Omental fat pad (tissue), 4 donors: Measurements from ENCODE around the gene MYOM3. TPM values are rescaled to one million over a fixed set of nuclear protein-coding genes. Genes with fewer than 3 reads are reported as not detected.

Experiments
- ATAC-seq: fragments of 150-250 bp; one replicate; pipeline ENCODE4 v1.9.1; 2016; ENCODE audit warnings: mild to moderate bottlenecking, moderate library complexity; ENCODE audit not compliant: low FRiP score
- DNase-seq: peaks from one replicate; pipeline ENCODE4 v3.0.0-alpha.2; 2019; ENCODE audit warnings: low spot score
- total RNA-seq, 4 donors: library from RNA; depleted of rRNA; stranded (reverse); fragments of >200 nt; gene quantifications; one replicate each; pipeline ENCODE4 v1.1.0, GENCODE V29; 2016
- TF ChIP-seq, protein P1 (sequence below), 3 donors: fragments of 450-650 bp; IDR thresholded peaks; one replicate each; pipeline ENCODE4 v1.5.1; 2016 to 2017; ENCODE audit warnings: antibody characterized with exemption in 3 of 3, mild to moderate bottlenecking in 3 of 3, moderate library complexity in 2 of 3

MYOM3 gene
- under 1 TPM; 0.13 to 0.79 (median 0.32) TPM for total RNA-seq

DNA sequence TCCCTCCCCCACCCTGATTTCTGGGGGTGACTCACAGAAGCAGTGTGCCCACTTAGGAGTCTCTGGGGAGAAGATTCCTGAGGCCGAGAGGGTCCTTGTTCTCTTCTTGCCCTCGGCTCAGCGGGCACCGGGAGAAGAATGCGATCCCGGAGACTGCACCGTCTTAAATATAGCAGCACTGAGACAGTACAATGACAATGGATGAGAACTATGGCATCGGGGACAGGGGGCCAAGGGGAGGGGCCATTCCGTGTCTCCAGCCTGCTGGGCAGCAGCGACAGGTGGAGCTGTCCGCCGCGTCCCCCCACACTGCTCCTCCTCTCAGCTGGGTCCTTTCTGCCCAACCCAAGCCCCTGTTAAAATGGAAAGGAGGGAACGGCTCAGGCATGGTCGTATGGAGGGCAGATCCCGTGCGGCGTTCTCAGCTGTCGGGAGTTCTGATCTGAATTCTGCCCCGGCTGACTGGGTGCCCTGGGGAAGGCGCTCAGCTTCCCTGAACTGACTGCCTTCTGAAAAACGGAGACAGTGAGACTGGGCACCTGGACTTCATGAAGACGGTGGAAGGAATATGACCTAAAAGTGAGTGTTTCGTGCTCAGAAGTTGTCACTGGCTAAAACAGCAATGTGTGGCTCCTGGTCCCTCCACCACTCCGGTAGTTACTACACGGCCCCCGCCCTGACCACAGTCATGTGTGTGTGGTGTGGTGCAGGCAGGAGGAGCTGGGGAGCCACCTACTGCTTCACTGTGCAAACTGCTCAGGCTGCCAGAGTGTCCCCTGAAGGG, at the start of gene MYOM3:
TSS of gene MYOM3 (minus strand) at position 140 of the 784 bp plus-strand sequence. CDS start 3,499 bp downstream, outside the sequence.
- TF ChIP-seq, protein P1, sequence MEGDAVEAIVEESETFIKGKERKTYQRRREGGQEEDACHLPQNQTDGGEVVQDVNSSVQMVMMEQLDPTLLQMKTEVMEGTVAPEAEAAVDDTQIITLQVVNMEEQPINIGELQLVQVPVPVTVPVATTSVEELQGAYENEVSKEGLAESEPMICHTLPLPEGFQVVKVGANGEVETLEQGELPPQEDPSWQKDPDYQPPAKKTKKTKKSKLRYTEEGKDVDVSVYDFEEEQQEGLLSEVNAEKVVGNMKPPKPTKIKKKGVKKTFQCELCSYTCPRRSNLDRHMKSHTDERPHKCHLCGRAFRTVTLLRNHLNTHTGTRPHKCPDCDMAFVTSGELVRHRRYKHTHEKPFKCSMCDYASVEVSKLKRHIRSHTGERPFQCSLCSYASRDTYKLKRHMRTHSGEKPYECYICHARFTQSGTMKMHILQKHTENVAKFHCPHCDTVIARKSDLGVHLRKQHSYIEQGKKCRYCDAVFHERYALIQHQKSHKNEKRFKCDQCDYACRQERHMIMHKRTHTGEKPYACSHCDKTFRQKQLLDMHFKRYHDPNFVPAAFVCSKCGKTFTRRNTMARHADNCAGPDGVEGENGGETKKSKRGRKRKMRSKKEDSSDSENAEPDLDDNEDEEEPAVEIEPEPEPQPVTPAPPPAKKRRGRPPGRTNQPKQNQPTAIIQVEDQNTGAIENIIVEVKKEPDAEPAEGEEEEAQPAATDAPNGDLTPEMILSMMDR (IDR thresholded peaks at IDR 0.05): no peak
- DNase-seq: no peak

DNA sequence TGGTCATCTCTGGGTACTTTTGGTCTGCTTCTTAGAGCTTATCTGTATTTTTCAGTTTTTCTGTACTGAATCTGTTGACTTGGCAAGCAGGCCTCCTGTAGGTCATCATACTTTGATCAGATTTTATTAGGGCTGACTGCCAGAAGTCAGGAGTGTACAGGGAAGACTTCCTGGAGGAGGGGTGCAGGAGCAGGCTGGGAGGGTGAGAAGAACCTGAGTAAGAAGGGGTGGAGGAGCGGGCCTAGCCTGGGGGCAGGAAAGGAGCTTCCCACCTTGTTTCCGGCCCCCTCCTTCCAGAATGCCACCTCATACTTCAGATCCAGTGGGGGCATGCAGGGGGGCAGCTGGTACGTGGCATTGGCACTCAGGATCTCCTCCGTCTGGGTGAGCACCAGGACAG, 49.3 kb upstream of the MYOM3 start:
- no peak for ATAC-seq
- no peak for DNase-seq
- TF ChIP-seq, protein P1 (IDR thresholded peaks at IDR 0.05): no peak

More for the DNA sequence above, at the start of gene MYOM3:
- peak; percentile 65 for ATAC-seq

DNA sequence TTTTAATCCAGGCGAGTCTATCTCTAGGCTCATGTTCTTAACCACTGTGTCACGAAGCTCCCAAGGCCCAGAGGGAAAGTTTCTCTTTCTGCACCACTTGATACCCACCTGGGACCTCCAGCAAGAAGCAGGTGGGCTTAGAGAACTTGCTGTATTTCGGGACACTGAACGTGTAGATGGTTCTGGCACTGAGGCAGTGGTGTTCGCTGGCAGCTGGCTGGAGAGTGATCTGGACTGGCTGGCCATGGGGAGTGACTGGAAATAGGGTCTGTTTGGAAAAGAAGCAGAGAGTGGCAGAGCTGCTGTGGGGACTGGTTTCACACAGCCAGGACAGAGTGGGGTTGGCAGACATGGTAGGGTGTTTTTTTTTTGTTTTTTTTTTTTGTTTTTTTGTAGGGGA, 47.4 kb upstream of the MYOM3 start:
- ATAC-seq: no peak
- DNase-seq: no peak
- TF ChIP-seq, protein P1 (IDR thresholded peaks at IDR 0.05): no peak

GRCh38 chr1:24157918-24158481, 46.1 kb upstream of the MYOM3 start:
- ATAC-seq (no peak), DNase-seq (no peak)

DNA sequence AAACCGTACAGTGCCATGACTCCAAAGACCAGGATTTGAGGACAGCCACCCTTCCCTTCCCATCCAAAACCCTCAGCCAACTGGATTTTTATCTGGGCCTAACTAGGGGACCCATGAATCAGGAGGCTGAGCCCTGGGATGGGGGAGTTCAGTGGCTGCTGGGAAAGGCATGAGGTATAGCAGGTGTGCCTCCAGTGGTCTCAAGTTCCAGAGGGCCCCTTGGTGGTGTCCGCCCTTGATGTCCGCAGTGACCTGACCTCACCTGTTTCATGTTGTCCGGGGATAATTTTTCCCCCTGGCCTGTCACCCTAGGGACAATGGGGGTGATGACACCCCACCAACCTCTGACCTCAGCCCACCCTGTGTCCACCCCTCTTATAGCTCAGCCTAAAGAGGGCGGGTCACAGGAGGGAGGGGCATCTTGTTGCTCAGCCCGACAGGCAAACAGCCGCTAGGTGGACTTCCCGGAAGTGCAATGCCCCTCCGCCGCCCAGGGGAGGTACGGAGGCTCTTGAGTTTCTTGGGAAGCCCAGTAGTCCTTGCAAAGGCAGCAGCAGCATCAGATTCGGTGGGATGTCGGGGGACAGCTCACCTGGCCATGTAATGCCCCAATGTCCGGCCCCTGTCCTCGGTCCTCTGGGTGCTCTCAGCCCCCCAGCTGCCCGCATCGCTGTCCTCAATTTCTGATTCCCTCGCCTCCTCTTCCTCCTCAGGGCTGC, 44.8 kb upstream of the MYOM3 start:
- DNase-seq: no peak
- TF ChIP-seq, protein P1 (IDR thresholded peaks at IDR 0.05): no peak
- ATAC-seq: no peak

More at GRCh38 chr1:24157918-24158481, 46.1 kb upstream of the MYOM3 start:
- TF ChIP-seq, protein P1 (IDR thresholded peaks at IDR 0.05): no peak

DNA sequence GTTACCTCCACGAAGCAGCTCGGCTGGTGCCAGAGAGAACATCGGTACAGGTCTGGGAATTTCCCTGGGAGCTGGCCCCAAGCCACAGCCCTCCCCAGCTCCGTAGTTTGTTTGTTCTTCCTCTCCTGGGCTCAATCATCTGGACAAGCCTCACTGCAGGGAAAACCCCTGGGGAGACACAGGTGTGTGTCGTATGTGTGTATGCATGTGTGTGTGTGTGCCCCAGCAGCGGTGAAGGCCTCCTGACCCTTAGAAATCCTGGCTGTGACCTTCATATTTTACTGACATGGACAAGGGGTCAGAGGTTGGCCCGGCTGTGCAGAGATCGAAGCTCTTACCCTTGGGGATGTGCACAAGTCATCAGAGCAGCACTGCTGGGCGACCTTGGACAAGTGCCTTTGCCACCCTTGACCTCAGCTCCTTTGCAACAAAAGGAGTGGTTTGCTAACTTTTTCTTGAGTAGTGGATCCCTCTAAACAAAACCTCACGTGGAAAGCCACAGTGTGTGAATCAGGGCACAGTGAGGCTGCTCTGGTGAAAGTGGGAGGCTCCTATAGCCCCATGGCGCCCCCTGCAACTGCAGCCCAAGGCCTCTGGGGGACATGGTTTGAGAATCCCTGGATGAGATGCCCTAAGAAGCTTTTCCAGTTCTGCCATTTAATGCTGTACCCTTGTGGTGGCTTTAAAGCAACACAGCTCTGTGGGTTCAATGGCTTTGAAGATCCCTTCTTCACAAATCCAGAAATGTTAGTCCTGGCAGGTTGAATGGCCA, 43.3 kb upstream of the MYOM3 start:
- DNase-seq: no peak
- TF ChIP-seq, protein P1 (IDR thresholded peaks at IDR 0.05): no peak
- ATAC-seq: no peak
